HepG2 (cell line): ENCODE results near the gene SHFL. TPM values are rescaled to one million over a fixed set of nuclear protein-coding genes. Genes with fewer than 3 reads are reported as not detected.
A peak's percentile ranks its signal among the peaks of the same experiment; 100 is the strongest.

Experiments used
- ATAC-seq: fragments of 200-7000 bp; cut with Tn5 transposase; 3 replicates; pipeline ENCODE4 v1.9.1; 2020; ENCODE audit warnings: mild to moderate bottlenecking, moderate library complexity
- BruUV-seq: library from RNA; stranded (reverse); fragments of 400-500 nt; replicated peaks from 2 replicates; lab custom pipeline; 2021; lab: Mats Ljungman, UMichigan
- CTCF ChIA-PET: fragments of 300-600 bp; formaldehyde crosslinking; extraction: SDS; loops from one replicate; lab custom pipeline; 2021; ENCODE audit warnings: low total read pairs, inconsistent platforms, low intra/inter-chr PET ratio; lab: Yijun Ruan, JAX
- POLR2A ChIA-PET: fragments of 350-600 bp; sonication (Branson Sonifier 250); formaldehyde crosslinking; loops from one replicate; lab custom pipeline; 2020; ENCODE audit warnings: antibody characterized with exemption, inconsistent platforms; lab: Yijun Ruan, JAX
- DNase-seq: peaks from one replicate; pipeline ENCODE4 v3.0.0-alpha.2; 2015; ENCODE audit warnings: low spot score
- FAIRE-seq: peaks from 3 replicates; lab custom pipeline; 2011; peaks lifted over from hg19 to GRCh38; lab: Jason Lieb, UNC
- H2AFZ ChIP-seq: one replicate; pipeline ENCODE4 v1.6.1; 2011; ENCODE audit warnings: low read length, inconsistent platforms
- H3K27ac ChIP-seq: fragments of 300-600 bp; 3 replicates; pipeline ENCODE4 v1.8.0; 2011; ENCODE audit warnings: mixed run types, mild to moderate bottlenecking, mixed read lengths, low read length, inconsistent platforms; ENCODE audit not compliant: insufficient read depth; ENCODE audit errors: extremely low read length
- H3K27me3 ChIP-seq, 2 experiments: fragments of 200-600 bp in 1 of 2; 2 replicates in 1 of 2; 3 replicates in 1 of 2; pipeline versions ENCODE4 v1.6.0 to v1.8.0; 2011; ENCODE audit warnings: low read length in 2 of 2, mild to moderate bottlenecking in 2 of 2, moderate library complexity in 2 of 2, inconsistent platforms in 1 of 2; ENCODE audit not compliant: insufficient read depth in 2 of 2, control insufficient read depth in 1 of 2
- H3K36me3 ChIP-seq, 2 experiments: fragments of 200-600 bp in 1 of 2; replicated peaks in 1 of 2; 2 replicates in 1 of 2; 3 replicates in 1 of 2; pipeline versions ENCODE4 v1.5.1 to v1.8.0; 2011; ENCODE audit warnings: low read length in 2 of 2, inconsistent platforms in 1 of 2; ENCODE audit not compliant: insufficient read depth in 2 of 2, control insufficient read depth in 1 of 2
- H3K4me1 ChIP-seq: 2 replicates; pipeline ENCODE4 v1.5.1; 2012; ENCODE audit warnings: low read length, inconsistent platforms; ENCODE audit not compliant: insufficient read depth
- H3K4me2 ChIP-seq: 2 replicates; pipeline ENCODE4 v1.6.0; 2011; ENCODE audit warnings: low read depth, low read length, inconsistent platforms
- H3K4me3 ChIP-seq, 3 experiments: fragments of 200-600 bp in 1 of 3; sonication (generic), shearing (Covaris generic) in 1 of 3; replicated peaks in 1 of 3; 2 replicates each; pipeline ENCODE4 v1.5.1; 2011 to 2016; ENCODE audit warnings: low read length in 3 of 3, inconsistent platforms in 2 of 3, low read depth in 2 of 3, mild to moderate bottlenecking in 2 of 3, control low read depth in 1 of 3, mixed read lengths in 1 of 3; ENCODE audit not compliant: insufficient read depth in 1 of 3
- H3K79me2 ChIP-seq: one replicate; pipeline ENCODE4 v1.6.1; 2011; ENCODE audit warnings: low read length, inconsistent platforms; ENCODE audit not compliant: insufficient read depth
- H3K9ac ChIP-seq: 2 replicates; pipeline ENCODE4 v1.6.0; 2011; ENCODE audit warnings: mild to moderate bottlenecking, low read depth, low read length, inconsistent platforms; ENCODE audit not compliant: insufficient read depth
- H3K9me3 ChIP-seq: 2 replicates; pipeline ENCODE4 v1.5.1; 2012; ENCODE audit warnings: mild to moderate bottlenecking, low read length
- H4K20me1 ChIP-seq: 2 replicates; pipeline ENCODE4 v1.6.0; 2011; ENCODE audit warnings: inconsistent platforms, mild to moderate bottlenecking, low read length, moderate library complexity; ENCODE audit not compliant: insufficient read depth
- AKAP8 ChIP-seq: sonication (generic); formaldehyde crosslinking; IDR thresholded peaks from 2 replicates; pipeline ENCODE4 v1.5.1; 2020; ENCODE audit warnings: mild to moderate bottlenecking, missing genetic modification reagents
- ARNTL ChIP-seq: sonication (generic); formaldehyde crosslinking; IDR thresholded peaks from 2 replicates; pipeline ENCODE4 v1.4.0; 2020; ENCODE audit warnings: mild to moderate bottlenecking, missing genetic modification reagents
- BRCA1 ChIP-seq: sonication (generic); formaldehyde crosslinking; IDR thresholded peaks from 2 replicates; pipeline ENCODE4 v1.4.0; 2020; ENCODE audit warnings: missing genetic modification reagents
- FOXO1 ChIP-seq: sonication (generic); formaldehyde crosslinking; IDR thresholded peaks from 2 replicates; pipeline ENCODE4 v1.4.0; 2020; ENCODE audit warnings: missing genetic modification reagents
- FOXO4 ChIP-seq: sonication (generic); formaldehyde crosslinking; conservative IDR thresholded peaks from 2 replicates; pipeline ENCODE4 v1.8.1; 2023; ENCODE audit warnings: missing genetic modification reagents
- GMEB1 ChIP-seq: sonication (generic); formaldehyde crosslinking; IDR thresholded peaks from 2 replicates; pipeline ENCODE4 v1.5.1; 2020; ENCODE audit warnings: missing genetic modification reagents, mild to moderate bottlenecking, borderline replicate concordance
- HNRNPLL ChIP-seq: fragments of 200-400 bp; formaldehyde crosslinking; IDR thresholded peaks from 2 replicates; pipeline ENCODE4 v1.6.1; 2017; ENCODE audit warnings: mild to moderate bottlenecking, low read depth, low read length; ENCODE audit not compliant: poor library complexity, severe bottlenecking
- NCOA2 ChIP-seq: sonication (generic); formaldehyde crosslinking; IDR thresholded peaks from 2 replicates; pipeline ENCODE4 v1.8.0; 2022; ENCODE audit warnings: inconsistent platforms
- POLR2G ChIP-seq: fragments of 200-400 bp; formaldehyde crosslinking; IDR thresholded peaks from 2 replicates; pipeline ENCODE4 v1.6.1; 2018; ENCODE audit warnings: mild to moderate bottlenecking, low read depth, low read length, moderate library complexity
- RFXANK ChIP-seq: IDR thresholded peaks from 2 replicates; pipeline ENCODE4 v1.6.1; 2016
- TAF15 ChIP-seq: fragments of 200-400 bp; formaldehyde crosslinking; IDR thresholded peaks from one replicate; pipeline ENCODE4 v1.6.1; 2018; ENCODE audit warnings: mild to moderate bottlenecking, low read depth, low read length; ENCODE audit not compliant: poor library complexity, severe bottlenecking
- TRIM22 ChIP-seq: fragments of 450-650 bp; IDR thresholded peaks from 2 replicates; pipeline ENCODE4 v1.6.1; 2017
- ZBTB33 ChIP-seq: sonication (generic); formaldehyde crosslinking; IDR thresholded peaks from 2 replicates; pipeline ENCODE4 v1.4.0; 2020; ENCODE audit warnings: missing genetic modification reagents
- ZKSCAN5 ChIP-seq: sonication (generic); formaldehyde crosslinking; IDR thresholded peaks from 2 replicates; pipeline ENCODE4 v1.5.1; 2020; ENCODE audit warnings: mild to moderate bottlenecking, missing genetic modification reagents
- ZNF121 ChIP-seq: sonication (generic); formaldehyde crosslinking; IDR thresholded peaks from 2 replicates; pipeline ENCODE4 v1.5.0; 2020; ENCODE audit warnings: mild to moderate bottlenecking, missing genetic modification reagents
- ZNF3 ChIP-seq: IDR thresholded peaks from 2 replicates; pipeline ENCODE4 v1.7.0; 2017; ENCODE audit warnings: inconsistent platforms
- ZNF335 ChIP-seq: sonication (generic); formaldehyde crosslinking; IDR thresholded peaks from 2 replicates; pipeline ENCODE4 v1.4.0; 2020; ENCODE audit warnings: missing genetic modification reagents
- ZNF674 ChIP-seq: sonication (generic); formaldehyde crosslinking; IDR thresholded peaks from 2 replicates; pipeline ENCODE4 v1.5.0; 2020; ENCODE audit warnings: low read depth, mild to moderate bottlenecking, missing genetic modification reagents
- ZNF768 ChIP-seq: sonication (generic); formaldehyde crosslinking; IDR thresholded peaks from 2 replicates; pipeline ENCODE4 v1.4.0; 2020; ENCODE audit warnings: missing genetic modification reagents
- WGBS: methylation state at CpG from one replicate; pipeline ENCODE4 v1.1.6; 2017; ENCODE audit warnings: low lambda C conversion rate; 5-methylcytosine and 5-hydroxymethylcytosine counted together
- in situ Hi-C: cut with HindIII; loops from 2 replicates; pipeline ENCODE4 v1.10.0; 2017; ENCODE audit warnings: low pct_unique_long_range_greater_than_20kb; ENCODE audit not compliant: extremely low pct_ligation_motif_present
- intact Hi-C: fragments of 100-400 bp; cut with micrococcal nuclease; formaldehyde crosslinking; loops from one replicate; pipeline ENCODE4 v1.10.0; 2022; ENCODE audit not compliant: unreplicated experiment
- polyA plus RNA-seq, 8 experiments: library from polyadenylated mRNA; depleted of rRNA in 3 of 8; stranded (reverse) in 7 of 8; unstranded in 1 of 8; fragments of >200 nt; fragmentation: Illumina TruSeq in 4 of 8; extraction: Trizol in 4 of 8; gene quantifications; 2 replicates each; pipeline versions ENCODE4 v1.2.1 to v1.2.3, GENCODE V29; 2011 to 2016; ENCODE audit warnings: low read depth in 4 of 8, missing spikeins in 1 of 8, mixed read lengths in 1 of 8; ENCODE audit not compliant: insufficient read depth in 1 of 8
- total RNA-seq, 5 experiments: library from RNA; depleted of rRNA; stranded (reverse); fragments of >200 nt; fragmentation: Illumina TruSeq; extraction: Trizol; gene quantifications; 2 replicates each; pipeline ENCODE4 v1.2.3, GENCODE V29; 2016; ENCODE audit warnings: low read depth in 1 of 5

SHFL gene
- total and polyA plus RNA-seq, 2 of the 13 experiments (the other 11 are each of a cell fraction or from before 2014, with no cell fraction given), result 12.3 to 36.4 TPM

- H3K9ac ChIP-seq, result no peak overlapping the region
- H3K36me3 ChIP-seq, result peaks cover 24 to 43% of the 10 kb centered on the region in 2 experiments
- no peak overlapping the region for H2AFZ ChIP-seq
- FAIRE-seq, result no peak
- H3K4me1 ChIP-seq, result peaks cover 24% of the 10 kb centered on the region
- no peaks in the 10 kb centered on the region for H3K9me3 ChIP-seq
- in situ Hi-C loops, result no loop called here
- intact Hi-C loops, result no loop called here
- ATAC-seq, result peak; percentile 1; the same call in 2 of the 3 replicates
- H3K27ac ChIP-seq, result no peak overlapping the region
- peaks cover 14% of the 10 kb centered on the region for H3K79me2 ChIP-seq
- H3K4me3 ChIP-seq, result no peak overlapping the region
- H3K27me3 ChIP-seq, result no peaks in the 10 kb centered on the region; a peak in 1 of 5 replicates
- WGBS, result 98% methylated on average over 31 of the region's 45 CpGs
- CTCF ChIA-PET, result no interaction called here
- peaks cover 13% of the 10 kb centered on the region; the same call in 1 of the 2 replicates for H4K20me1 ChIP-seq
- no peak for DNase-seq
- H3K4me2 ChIP-seq, result no peak overlapping the region
- BruUV-seq, result no TSS peak
- POLR2A ChIA-PET, result interaction anchor here (2.4 kb wide), 1 partner anchor 9 kb away, joined by 10 read pairs; the partner anchor contains the start of gene PPAN
- no peak for TF ChIP-seq NCOA2 (CRISPR knock-in tag)
- TF ChIP-seq GMEB1 (CRISPR knock-in tag), result no peak
- TF ChIP-seq AKAP8 (CRISPR knock-in tag), result peak; percentile 73; the same call in 1 of the 2 replicates
- 0 out of 2 replicates have a peak, but pooled peaks have one; percentile 4 for TF ChIP-seq ZBTB33 (CRISPR knock-in tag)
- TF ChIP-seq ZNF674, result no peak
- no peak for TF ChIP-seq TRIM22
- no peak for TF ChIP-seq HNRNPLL
- TF ChIP-seq ZNF335 (CRISPR knock-in tag), result no peak
- no peak for TF ChIP-seq BRCA1 (CRISPR knock-in tag)
- TF ChIP-seq ZNF121 (CRISPR knock-in tag), result no peak
- no peak for TF ChIP-seq TAF15
- no peak for TF ChIP-seq FOXO1 (CRISPR knock-in tag)
- TF ChIP-seq FOXO4 (CRISPR knock-in tag), result no peak
- TF ChIP-seq ARNTL (CRISPR knock-in tag), result no peak
- TF ChIP-seq ZNF3 (CRISPR knock-in tag), result no peak
- TF ChIP-seq ZKSCAN5, result no peak
- no peak for TF ChIP-seq ZNF768 (CRISPR knock-in tag)
- peak; percentile 13 for TF ChIP-seq POLR2G
- TF ChIP-seq RFXANK (CRISPR knock-in tag), result no peak
Measured at GRCh38 chr19:10115392-10116084, 29.4 kb downstream of the SHFL start.
